Measurements from ENCODE around the gene DNAH2. TPM values are rescaled to one million over a fixed set of nuclear protein-coding genes. Genes with fewer than 3 reads are reported as not detected.

Gene DNAH2
- total and polyA plus RNA-seq, 9 of the 15 experiments (the other 6 are each of a cell fraction or from before 2014, with no cell fraction given), result 0.03 TPM; not detected in 8

DNA sequence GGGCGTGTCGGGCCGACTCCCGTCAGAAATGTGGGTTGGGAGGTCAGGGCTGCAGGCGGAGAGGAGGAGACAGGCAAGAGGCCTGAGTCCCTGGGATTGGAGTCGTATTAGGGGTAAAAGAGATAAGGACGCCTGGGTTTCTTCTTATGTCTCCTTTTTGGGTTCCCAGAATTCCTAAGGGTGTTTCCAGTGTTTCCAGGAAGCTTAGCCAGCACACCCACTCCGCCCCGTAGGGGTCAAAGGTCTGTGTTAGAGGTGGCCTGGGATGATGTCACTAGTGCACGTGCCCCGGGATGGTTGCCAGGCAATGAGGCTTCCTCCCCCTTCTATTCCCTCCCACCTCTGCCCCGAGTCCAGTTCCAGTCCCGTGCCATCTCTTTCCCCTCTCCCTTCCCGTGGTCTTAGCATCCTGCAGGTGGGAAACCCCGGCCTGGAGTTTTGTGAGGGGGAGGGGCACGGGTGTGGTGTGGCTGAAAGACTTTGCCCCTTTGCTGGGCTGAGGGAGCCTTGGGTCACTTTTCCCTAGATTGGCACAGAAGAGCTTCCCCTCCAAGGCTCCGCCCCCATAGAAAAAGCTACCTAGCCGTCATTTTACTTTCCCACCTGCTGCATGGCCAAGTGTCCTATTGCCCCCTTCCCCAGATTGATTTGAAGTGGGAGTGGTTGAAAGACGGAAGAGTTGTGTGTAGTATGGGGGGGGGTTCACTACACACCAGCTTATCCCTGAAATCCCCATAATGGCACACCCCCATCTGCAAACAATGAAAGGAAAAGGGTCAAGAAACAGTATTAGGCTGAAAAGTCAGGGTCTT, 119.3 kb downstream of the DNAH2 start (continued):
- no peak for TF ChIP-seq ZNF785 (CRISPR knock-in tag; IDR thresholded peaks at IDR 0.05)
- no peak for TF ChIP-seq MAFG (tag; conservative IDR thresholded peaks at IDR 0.05)
- TF ChIP-seq EP300 (IDR thresholded peaks at IDR 0.05; ENCODE audit: low read length), result peak; percentile 53; the same call in 1 of the 2 replicates
- TF ChIP-seq ATF7 (IDR thresholded peaks at IDR 0.05), result peak; percentile 98
- TF ChIP-seq, protein P1, sequence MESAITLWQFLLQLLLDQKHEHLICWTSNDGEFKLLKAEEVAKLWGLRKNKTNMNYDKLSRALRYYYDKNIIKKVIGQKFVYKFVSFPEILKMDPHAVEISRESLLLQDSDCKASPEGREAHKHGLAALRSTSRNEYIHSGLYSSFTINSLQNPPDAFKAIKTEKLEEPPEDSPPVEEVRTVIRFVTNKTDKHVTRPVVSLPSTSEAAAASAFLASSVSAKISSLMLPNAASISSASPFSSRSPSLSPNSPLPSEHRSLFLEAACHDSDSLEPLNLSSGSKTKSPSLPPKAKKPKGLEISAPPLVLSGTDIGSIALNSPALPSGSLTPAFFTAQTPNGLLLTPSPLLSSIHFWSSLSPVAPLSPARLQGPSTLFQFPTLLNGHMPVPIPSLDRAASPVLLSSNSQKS (CRISPR knock-in tag; IDR thresholded peaks at IDR 0.05), result no peak
- no peak for TF ChIP-seq ZNF584 (CRISPR knock-in tag; IDR thresholded peaks at IDR 0.05; ENCODE audit: low read depth)
- TF ChIP-seq, protein P2, sequence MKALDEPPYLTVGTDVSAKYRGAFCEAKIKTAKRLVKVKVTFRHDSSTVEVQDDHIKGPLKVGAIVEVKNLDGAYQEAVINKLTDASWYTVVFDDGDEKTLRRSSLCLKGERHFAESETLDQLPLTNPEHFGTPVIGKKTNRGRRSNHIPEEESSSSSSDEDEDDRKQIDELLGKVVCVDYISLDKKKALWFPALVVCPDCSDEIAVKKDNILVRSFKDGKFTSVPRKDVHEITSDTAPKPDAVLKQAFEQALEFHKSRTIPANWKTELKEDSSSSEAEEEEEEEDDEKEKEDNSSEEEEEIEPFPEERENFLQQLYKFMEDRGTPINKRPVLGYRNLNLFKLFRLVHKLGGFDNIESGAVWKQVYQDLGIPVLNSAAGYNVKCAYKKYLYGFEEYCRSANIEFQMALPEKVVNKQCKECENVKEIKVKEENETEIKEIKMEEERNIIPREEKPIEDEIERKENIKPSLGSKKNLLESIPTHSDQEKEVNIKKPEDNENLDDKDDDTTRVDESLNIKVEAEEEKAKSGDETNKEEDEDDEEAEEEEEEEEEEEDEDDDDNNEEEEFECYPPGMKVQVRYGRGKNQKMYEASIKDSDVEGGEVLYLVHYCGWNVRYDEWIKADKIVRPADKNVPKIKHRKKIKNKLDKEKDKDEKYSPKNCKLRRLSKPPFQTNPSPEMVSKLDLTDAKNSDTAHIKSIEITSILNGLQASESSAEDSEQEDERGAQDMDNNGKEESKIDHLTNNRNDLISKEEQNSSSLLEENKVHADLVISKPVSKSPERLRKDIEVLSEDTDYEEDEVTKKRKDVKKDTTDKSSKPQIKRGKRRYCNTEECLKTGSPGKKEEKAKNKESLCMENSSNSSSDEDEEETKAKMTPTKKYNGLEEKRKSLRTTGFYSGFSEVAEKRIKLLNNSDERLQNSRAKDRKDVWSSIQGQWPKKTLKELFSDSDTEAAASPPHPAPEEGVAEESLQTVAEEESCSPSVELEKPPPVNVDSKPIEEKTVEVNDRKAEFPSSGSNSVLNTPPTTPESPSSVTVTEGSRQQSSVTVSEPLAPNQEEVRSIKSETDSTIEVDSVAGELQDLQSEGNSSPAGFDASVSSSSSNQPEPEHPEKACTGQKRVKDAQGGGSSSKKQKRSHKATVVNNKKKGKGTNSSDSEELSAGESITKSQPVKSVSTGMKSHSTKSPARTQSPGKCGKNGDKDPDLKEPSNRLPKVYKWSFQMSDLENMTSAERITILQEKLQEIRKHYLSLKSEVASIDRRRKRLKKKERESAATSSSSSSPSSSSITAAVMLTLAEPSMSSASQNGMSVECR (CRISPR knock-in tag; IDR thresholded peaks at IDR 0.05), result peak; percentile 76; the same call in 1 of the 2 replicates
- peak in 2 of 3 experiments; percentile 48 to 58 for TF ChIP-seq YY1 (IDR thresholded peaks at IDR 0.05; ENCODE audit: borderline replicate concordance in 1 of 3, control insufficient read depth in 1 of 3, extremely low read depth in 1 of 3, insufficient read depth in 3 of 3, insufficient read length in 1 of 3, insufficient replicate concordance in 2 of 3, low read depth in 1 of 3, low read length in 2 of 3)
- TF ChIP-seq ZNF41 (CRISPR knock-in tag; conservative IDR thresholded peaks at IDR 0.05), result no peak
- TF ChIP-seq SP2 (IDR thresholded peaks at IDR 0.05; ENCODE audit: extremely low read depth, low read depth, low read length, poor library complexity, severe bottlenecking), result no peak
- TF ChIP-seq, protein P3, sequence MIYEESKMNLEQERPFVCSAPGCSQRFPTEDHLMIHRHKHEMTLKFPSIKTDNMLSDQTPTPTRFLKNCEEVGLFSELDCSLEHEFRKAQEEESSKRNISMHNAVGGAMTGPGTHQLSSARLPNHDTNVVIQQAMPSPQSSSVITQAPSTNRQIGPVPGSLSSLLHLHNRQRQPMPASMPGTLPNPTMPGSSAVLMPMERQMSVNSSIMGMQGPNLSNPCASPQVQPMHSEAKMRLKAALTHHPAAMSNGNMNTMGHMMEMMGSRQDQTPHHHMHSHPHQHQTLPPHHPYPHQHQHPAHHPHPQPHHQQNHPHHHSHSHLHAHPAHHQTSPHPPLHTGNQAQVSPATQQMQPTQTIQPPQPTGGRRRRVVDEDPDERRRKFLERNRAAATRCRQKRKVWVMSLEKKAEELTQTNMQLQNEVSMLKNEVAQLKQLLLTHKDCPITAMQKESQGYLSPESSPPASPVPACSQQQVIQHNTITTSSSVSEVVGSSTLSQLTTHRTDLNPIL (CRISPR knock-in tag; IDR thresholded peaks at IDR 0.05), result no peak
- peak; percentile 23 for TF ChIP-seq SAP30 (IDR thresholded peaks at IDR 0.05; ENCODE audit: borderline replicate concordance, insufficient read depth, low read depth, low read length, poor library complexity, severe bottlenecking)
- peak; percentile 97 for TF ChIP-seq JUND (IDR thresholded peaks at IDR 0.05; ENCODE audit: borderline replicate concordance, low read depth, low read length)
- TF ChIP-seq JUND (tag; IDR thresholded peaks at IDR 0.05; ENCODE audit: borderline replicate concordance, low read depth, low read length), result peak; percentile 97
- peak; percentile 89 for TF ChIP-seq SMAD4 (CRISPR knock-in tag; conservative IDR thresholded peaks at IDR 0.05)
- TF ChIP-seq ETV1 (tag; conservative IDR thresholded peaks at IDR 0.05; ENCODE audit: low read depth), result peak; percentile 26; the same call in 1 of the 2 replicates
- no peak for TF ChIP-seq TAL1 (IDR thresholded peaks at IDR 0.05)
- peak; percentile 45 for TF ChIP-seq HMGN3 (IDR thresholded peaks at IDR 0.05; ENCODE audit: borderline replicate concordance, extremely low read depth, insufficient read length, low read depth, low read length)
- TF ChIP-seq XRCC3 (IDR thresholded peaks at IDR 0.05), result no peak
- no peak for TF ChIP-seq GTF2E2 (tag; IDR thresholded peaks at IDR 0.05)

All from K562 (cell line).